H9 (cell line): Measurements from ENCODE around the gene RAB40C. TPM values are rescaled to one million over a fixed set of nuclear protein-coding genes. Genes with fewer than 3 reads are reported as not detected.

Experiments
- DNase-seq: peaks from one replicate; pipeline ENCODE4 v3.0.0-alpha.2; 2017
- H2AFZ ChIP-seq: one replicate; pipeline ENCODE4 v1.6.1; 2013; ENCODE audit warnings: mild to moderate bottlenecking, low read length, control low read depth, moderate library complexity
- H2AK5ac ChIP-seq: 2 replicates; pipeline ENCODE4 v1.6.1; 2013; ENCODE audit warnings: low read length, control low read depth, mixed read lengths; ENCODE audit not compliant: insufficient read length
- H2BK120ac ChIP-seq: one replicate; pipeline ENCODE4 v1.6.1; 2013; ENCODE audit warnings: low read depth, mild to moderate bottlenecking, low read length, control low read depth, inconsistent platforms; ENCODE audit not compliant: poor library complexity, severe bottlenecking
- H2BK12ac ChIP-seq: 2 replicates; pipeline ENCODE4 v1.6.1; 2013; ENCODE audit warnings: low read length, control low read depth, mixed read lengths, low read depth; ENCODE audit not compliant: insufficient read length
- H2BK15ac ChIP-seq: 2 replicates; pipeline ENCODE4 v1.6.1; 2013; ENCODE audit warnings: low read depth, low read length, control low read depth
- H2BK20ac ChIP-seq: one replicate; pipeline ENCODE4 v1.6.1; 2013; ENCODE audit warnings: low read depth, mild to moderate bottlenecking, low read length, control low read depth, inconsistent platforms; ENCODE audit not compliant: poor library complexity, severe bottlenecking
- H2BK5ac ChIP-seq: 2 replicates; pipeline ENCODE4 v1.6.1; 2013; ENCODE audit warnings: low read length, control low read depth, mixed read lengths; ENCODE audit not compliant: insufficient read length
- H3K14ac ChIP-seq: 2 replicates; pipeline ENCODE4 v1.6.1; 2013; ENCODE audit warnings: low read length, control low read depth; ENCODE audit not compliant: insufficient read depth
- H3K18ac ChIP-seq: 2 replicates; pipeline ENCODE4 v1.6.1; 2013; ENCODE audit warnings: low read depth, mild to moderate bottlenecking, mixed read lengths, low read length, control low read depth; ENCODE audit not compliant: insufficient read length
- H3K23ac ChIP-seq: 2 replicates; pipeline ENCODE4 v1.6.1; 2013; ENCODE audit warnings: low read length, control low read depth, mixed read lengths, low read depth; ENCODE audit not compliant: insufficient read length
- H3K23me2 ChIP-seq: 2 replicates; pipeline ENCODE4 v1.6.1; 2013; ENCODE audit warnings: low read depth, mild to moderate bottlenecking, mixed read lengths, low read length, control low read depth; ENCODE audit not compliant: insufficient read length, poor library complexity, severe bottlenecking
- H3K27ac ChIP-seq: 2 replicates; pipeline ENCODE4 v1.5.1; 2013; ENCODE audit warnings: low read length, control low read depth, mixed read lengths, low read depth; ENCODE audit not compliant: insufficient read length
- H3K27me3 ChIP-seq: 2 replicates; pipeline ENCODE4 v1.6.1; 2013; ENCODE audit warnings: low read length, control low read depth, inconsistent platforms; ENCODE audit not compliant: insufficient read depth
- H3K4ac ChIP-seq: 2 replicates; pipeline ENCODE4 v1.6.1; 2013; ENCODE audit warnings: low read depth, mild to moderate bottlenecking, control low read depth, inconsistent platforms, low read length, moderate library complexity
- H3K4me1 ChIP-seq: 2 replicates; pipeline ENCODE4 v1.6.1; 2013; ENCODE audit warnings: low read length, control low read depth, inconsistent platforms; ENCODE audit not compliant: insufficient read depth
- H3K4me2 ChIP-seq: 2 replicates; pipeline ENCODE4 v1.6.1; 2013; ENCODE audit warnings: low read length, control low read depth, mixed read lengths; ENCODE audit not compliant: insufficient read length, insufficient read depth
- H3K56ac ChIP-seq: 2 replicates; pipeline ENCODE4 v1.6.1; 2013; ENCODE audit warnings: low read depth, mild to moderate bottlenecking, mixed read lengths, low read length, control low read depth; ENCODE audit not compliant: insufficient read length
- H3K79me1 ChIP-seq: 2 replicates; pipeline ENCODE4 v1.6.1; 2013; ENCODE audit warnings: low read depth, mild to moderate bottlenecking, moderate library complexity, low read length, control low read depth, inconsistent platforms; ENCODE audit not compliant: insufficient read depth, poor library complexity, severe bottlenecking
- H3K79me2 ChIP-seq: 2 replicates; pipeline ENCODE4 v1.6.1; 2013; ENCODE audit warnings: low read length, control low read depth, inconsistent platforms; ENCODE audit not compliant: insufficient read depth
- H3K9ac ChIP-seq: 2 replicates; pipeline ENCODE4 v1.6.1; 2013; ENCODE audit warnings: low read length, control low read depth, mixed read lengths; ENCODE audit not compliant: insufficient read length; ENCODE audit errors: extremely low read depth
- H3K9me3 ChIP-seq: one replicate; pipeline ENCODE4 v1.6.1; 2013; ENCODE audit warnings: low read depth, low read length, inconsistent platforms; ENCODE audit not compliant: control insufficient read depth
- H3T11ph ChIP-seq: one replicate; pipeline ENCODE4 v1.6.1; 2013; ENCODE audit warnings: mild to moderate bottlenecking, low read length, control low read depth, inconsistent platforms
- H4K20me1 ChIP-seq: one replicate; pipeline ENCODE4 v1.6.1; 2013; ENCODE audit not compliant: control insufficient read depth, insufficient read length, insufficient read depth
- H4K5ac ChIP-seq: 2 replicates; pipeline ENCODE4 v1.6.1; 2013; ENCODE audit warnings: low read depth, mild to moderate bottlenecking, mixed read lengths, low read length, control low read depth; ENCODE audit not compliant: insufficient read length
- H4K8ac ChIP-seq: replicated peaks from 2 replicates; pipeline ENCODE4 v1.6.1; 2013; ENCODE audit warnings: low read length, control low read depth, mixed read lengths, low read depth; ENCODE audit not compliant: insufficient read length
- H4K91ac ChIP-seq: 2 replicates; pipeline ENCODE4 v1.6.1; 2013; ENCODE audit warnings: low read depth, mild to moderate bottlenecking, moderate library complexity, mixed read lengths, low read length, control low read depth; ENCODE audit not compliant: insufficient read length
- H3K27ac Mint-ChIP-seq, 3 experiments: 2 replicates in 2 of 3; 3 replicates in 1 of 3; pipeline ENCODE4 v1.8.0; 2020 to 2021; ENCODE audit warnings: mixed read lengths in 3 of 3, mild to moderate bottlenecking in 1 of 3, moderate library complexity in 1 of 3
- H3K27me3 Mint-ChIP-seq: 2 replicates; pipeline ENCODE4 v1.8.0; 2021; ENCODE audit warnings: low read depth, mild to moderate bottlenecking, moderate library complexity, mixed read lengths
- H3K36me3 Mint-ChIP-seq, 3 experiments: 2 replicates in 2 of 3; 3 replicates in 1 of 3; pipeline ENCODE4 v1.8.0; 2020 to 2021; ENCODE audit warnings: low read depth in 3 of 3, mixed read lengths in 3 of 3; ENCODE audit not compliant: insufficient read depth in 1 of 3
- H3K4me1 Mint-ChIP-seq, 2 experiments: 2 replicates each; pipeline ENCODE4 v1.8.0; 2020; ENCODE audit warnings: mixed read lengths in 2 of 2
- H3K4me3 Mint-ChIP-seq, 2 experiments: 2 replicates in 1 of 2; 3 replicates in 1 of 2; pipeline ENCODE4 v1.8.0; 2020 to 2021; ENCODE audit warnings: mild to moderate bottlenecking in 2 of 2, mixed read lengths in 2 of 2, moderate library complexity in 1 of 2
- H3K9me3 Mint-ChIP-seq, 2 experiments: 2 replicates in 1 of 2; 3 replicates in 1 of 2; pipeline ENCODE4 v1.8.0; 2020; ENCODE audit warnings: mild to moderate bottlenecking in 2 of 2, mixed read lengths in 2 of 2, moderate library complexity in 1 of 2
- CTCF ChIP-seq: fragments of 200-600 bp; sonication (generic); conservative IDR thresholded peaks from 3 replicates; pipeline ENCODE4 v1.8.0; 2021; ENCODE audit warnings: antibody characterized with exemption, mild to moderate bottlenecking
- WGBS: extraction: QIAGEN DNeasy Blood & Tissue Kit; methylation state at CpG from one replicate; pipeline ENCODE4 v1.1.7; 2013; ENCODE audit warnings: missing lambda C conversion rate, low lambda C conversion rate, mixed read lengths; ENCODE audit not compliant: insufficient read length; ENCODE audit errors: extremely low coverage; 5-methylcytosine and 5-hydroxymethylcytosine counted together
- total RNA-seq: library from RNA; stranded (reverse); gene quantifications from 2 replicates; pipeline ENCODE4 v1.2.1, GENCODE V29; 2021

Gene RAB40C
- total RNA-seq, 1 experiment from 2014 or later, result 19.1 TPM

- Mint-ChIP-seq H3K27me3 (peaks cover 3% of the 10 kb centered on the region; the same call in 1 of the 2 replicates), H3K4me3 (no peak overlapping the region), H3K9me3 (no peaks in the 10 kb centered on the region), H3K27ac (no peak overlapping the region), H3K36me3 (peaks cover 17 to 25% (median 22%) of the 10 kb centered on the region in 3 experiments; a peak in 6 of 7 replicates), H3K4me1 (peaks cover 17 to 34% of the 10 kb centered on the region in 2 experiments)
- no peak overlapping the region for H4K91ac ChIP-seq
- H3K4me1 ChIP-seq, result no peaks in the 10 kb centered on the region
- H4K5ac ChIP-seq, result no peak overlapping the region
- H2BK5ac ChIP-seq, result no peak overlapping the region
- no peak for TF ChIP-seq CTCF
- peaks cover 15% of the 10 kb centered on the region for H3K23me2 ChIP-seq
- H2AK5ac ChIP-seq, result no peak overlapping the region
- no peak overlapping the region for H3T11ph ChIP-seq
- no peak overlapping the region for H3K18ac ChIP-seq
- no peak overlapping the region for H2BK120ac ChIP-seq
- no peaks in the 10 kb centered on the region for H4K20me1 ChIP-seq
- H3K27ac ChIP-seq, result no peak overlapping the region
- WGBS, result no CpG with 5 or more reads among the region's 57 CpGs
- H3K14ac ChIP-seq, result no peak overlapping the region
- peaks cover 2% of the 10 kb centered on the region; the same call in 1 of the 2 replicates for H3K79me2 ChIP-seq
- H2BK12ac ChIP-seq, result no peak overlapping the region
- peak; percentile 67 for DNase-seq
- no peak overlapping the region for H3K4me2 ChIP-seq
- H2BK15ac ChIP-seq, result no peak overlapping the region
- H3K27me3 ChIP-seq, result no peaks in the 10 kb centered on the region
- H3K79me1 ChIP-seq, result no peaks in the 10 kb centered on the region
- H3K9ac ChIP-seq, result no peak overlapping the region
- H2BK20ac ChIP-seq, result no peak overlapping the region
- no peak overlapping the region for H3K4ac ChIP-seq
- H3K9me3 ChIP-seq, result no peaks in the 10 kb centered on the region
- H3K23ac ChIP-seq, result no peak overlapping the region
- H2AFZ ChIP-seq, result no peak overlapping the region
- H3K56ac ChIP-seq, result no peak overlapping the region
- no peak overlapping the region for H4K8ac ChIP-seq
Measured at GRCh38 chr16:677316-678190, 87.7 kb downstream of the RAB40C start.
